HG03025 (cell line): ENCODE measurements around the gene ARHGAP22.

Experiments used
- ATAC-seq: cut with Tn5 transposase; IDR thresholded peaks from one replicate; pipeline ENCODE4 v1.9.1; 2021; ENCODE audit warnings: mild to moderate bottlenecking, moderate library complexity; ENCODE audit not compliant: unreplicated experiment, low FRiP score

ARHGAP22 gene

DNA sequence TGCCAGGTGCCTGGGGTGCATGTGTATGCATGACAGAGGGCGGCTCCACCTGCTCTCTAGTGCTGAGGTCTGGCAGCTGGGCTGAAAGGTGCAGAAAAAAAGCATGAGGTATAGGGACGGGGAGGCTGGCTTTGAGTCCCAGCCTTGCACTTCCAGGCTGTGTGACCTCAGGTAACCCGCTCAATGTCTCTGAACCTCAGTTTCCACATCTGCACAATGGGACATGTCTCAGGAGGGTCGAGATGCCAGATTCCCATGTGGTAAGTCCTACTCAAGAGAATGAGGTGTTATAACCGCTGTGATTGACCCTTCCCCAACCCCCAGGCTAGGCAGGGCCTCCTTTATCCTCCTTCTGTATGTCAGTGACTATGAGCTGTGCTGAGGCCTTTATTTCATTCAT is 48.8 kb downstream of the ARHGAP22 start:
- ATAC-seq = no peak

DNA sequence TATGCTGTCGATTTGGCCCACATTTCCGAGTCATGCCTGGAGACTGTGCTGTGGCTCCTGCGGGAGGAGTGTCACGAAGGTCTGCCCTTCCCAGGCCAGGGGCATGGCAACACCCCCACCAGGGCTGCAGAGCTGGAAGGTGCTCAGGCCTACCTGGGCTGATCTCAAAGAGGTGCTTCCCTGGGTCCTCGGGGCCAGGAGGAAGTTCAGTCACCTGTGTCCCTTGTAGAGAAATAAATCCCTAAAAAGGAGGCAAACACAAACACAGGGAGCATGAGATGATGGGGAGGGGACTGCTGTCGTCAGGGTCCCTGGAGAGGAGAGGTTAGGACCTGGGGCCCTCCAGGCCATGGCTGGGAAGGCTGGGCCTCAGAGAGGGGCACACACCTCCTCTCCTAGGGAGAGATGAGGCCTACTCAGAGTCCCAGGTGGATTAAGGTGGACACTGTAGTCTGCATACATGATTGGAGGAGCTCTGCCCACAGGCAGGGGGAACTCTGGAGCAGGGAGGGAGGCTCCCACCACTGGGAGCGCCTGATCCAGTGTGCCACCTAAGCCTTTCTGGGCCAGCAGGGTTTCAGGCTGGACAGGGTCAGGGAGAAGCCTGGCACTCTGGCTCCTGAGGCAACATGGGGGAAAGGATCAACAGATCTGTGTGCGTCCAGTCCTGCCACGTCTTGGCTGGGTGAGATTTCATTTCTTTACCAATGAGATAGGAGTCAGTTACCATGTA is 49.4 kb downstream of the ARHGAP22 start:
- ATAC-seq = no peak

DNA sequence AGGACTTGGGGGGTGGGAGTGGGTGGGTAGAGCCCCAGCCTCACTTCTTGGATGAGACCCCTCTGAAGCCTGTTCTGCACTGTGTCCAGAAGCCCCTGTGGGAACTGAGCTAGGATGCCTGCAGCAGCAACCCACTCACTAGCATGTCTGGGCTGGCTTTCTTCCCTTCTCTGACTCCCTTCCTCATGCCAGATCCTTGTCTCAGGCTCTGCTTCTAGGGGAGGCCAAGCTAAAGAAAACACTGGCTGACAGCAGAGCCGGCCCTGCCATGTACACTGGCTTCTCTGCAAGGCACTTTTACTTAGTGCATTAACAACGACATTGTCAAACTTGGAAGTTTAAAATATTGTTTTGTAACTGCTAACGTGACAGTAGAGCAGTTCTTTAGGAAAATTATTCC is 50.2 kb downstream of the ARHGAP22 start:
- ATAC-seq = no peak

DNA sequence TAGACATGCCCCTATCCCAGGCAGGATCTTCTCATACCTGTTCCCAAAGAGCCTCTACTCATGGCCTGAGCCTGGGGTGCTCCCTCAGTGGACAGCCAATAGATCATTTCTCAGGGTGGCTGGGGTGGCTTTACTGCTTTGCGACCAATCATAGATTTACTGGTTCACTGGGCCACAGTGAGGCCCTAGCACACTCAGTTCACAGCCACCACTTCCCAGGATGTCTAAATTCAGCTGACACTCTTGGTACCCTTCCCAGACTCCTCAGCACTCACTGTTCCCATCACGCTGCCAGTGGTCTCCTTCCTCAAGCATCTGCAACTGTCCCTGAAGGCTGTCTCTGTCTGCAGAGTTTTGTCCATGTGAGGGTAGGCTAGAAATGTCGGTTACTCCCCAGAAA is 50.6 kb downstream of the ARHGAP22 start:
- no peak for ATAC-seq

DNA sequence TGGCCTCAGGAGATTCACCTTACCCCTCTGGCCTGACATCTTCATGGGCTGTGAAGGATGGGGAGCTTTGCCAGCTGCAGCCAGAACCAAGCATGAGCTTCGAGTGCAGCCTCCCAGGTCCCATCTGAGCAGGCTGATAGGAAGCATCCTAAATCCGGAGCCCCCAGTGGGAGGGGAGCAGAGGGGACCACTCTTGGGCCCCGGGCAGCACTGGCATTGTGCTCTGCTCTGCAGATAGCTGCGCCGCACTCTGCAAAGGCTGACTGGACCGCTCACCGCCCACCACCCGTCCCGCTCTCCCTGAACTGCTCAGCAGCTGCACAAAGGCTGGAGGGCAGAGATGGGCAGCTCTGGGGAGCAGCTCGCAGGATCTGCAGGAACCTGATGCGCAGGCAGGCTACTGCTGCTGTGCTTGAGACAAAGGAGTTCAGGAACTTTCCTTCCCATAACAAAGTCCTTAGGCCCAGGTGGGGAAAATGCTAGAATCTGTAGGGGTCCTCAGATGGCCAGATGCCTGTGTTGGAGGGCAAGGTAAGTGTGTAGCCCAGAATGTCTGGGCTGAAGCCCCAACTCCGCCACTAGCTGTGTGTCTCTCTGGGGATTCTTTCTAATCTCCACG is 51.8 kb downstream of the ARHGAP22 start:
- no peak for ATAC-seq

DNA sequence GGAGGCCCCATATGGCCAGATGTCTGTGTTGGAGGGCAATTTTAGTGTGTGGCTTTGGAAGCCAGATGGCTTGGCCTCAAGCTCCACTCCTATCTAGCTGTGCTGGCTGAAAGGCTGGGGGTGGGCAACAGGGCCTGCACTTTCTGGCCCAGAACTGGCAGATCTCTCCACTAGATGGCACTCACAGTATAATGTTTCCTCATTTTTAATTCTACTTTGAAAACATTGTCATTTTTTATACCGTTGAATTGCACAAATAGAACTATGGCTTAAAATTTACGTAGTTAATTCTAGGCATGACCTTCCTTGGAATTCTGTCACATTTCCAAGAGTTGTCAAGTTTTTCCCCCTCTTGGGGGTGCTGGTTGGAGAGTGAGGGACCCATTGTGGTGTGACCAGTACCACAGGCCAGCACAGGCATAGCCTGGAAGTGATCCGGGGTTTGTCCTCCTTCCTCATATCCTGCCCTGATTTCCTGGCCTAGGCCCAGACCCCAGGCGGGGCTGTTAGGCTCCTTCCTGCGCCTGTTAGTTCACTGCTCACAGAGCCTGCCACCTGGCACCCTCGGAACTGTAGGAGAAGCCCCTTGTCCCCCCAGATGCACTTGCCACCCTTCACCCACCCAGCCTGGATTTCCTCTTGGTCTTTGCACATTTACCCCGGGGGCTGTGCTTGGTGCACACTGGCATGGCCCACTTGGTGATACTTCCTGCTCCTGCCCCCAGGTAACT is 52.8 kb downstream of the ARHGAP22 start:
- no peak for ATAC-seq

DNA sequence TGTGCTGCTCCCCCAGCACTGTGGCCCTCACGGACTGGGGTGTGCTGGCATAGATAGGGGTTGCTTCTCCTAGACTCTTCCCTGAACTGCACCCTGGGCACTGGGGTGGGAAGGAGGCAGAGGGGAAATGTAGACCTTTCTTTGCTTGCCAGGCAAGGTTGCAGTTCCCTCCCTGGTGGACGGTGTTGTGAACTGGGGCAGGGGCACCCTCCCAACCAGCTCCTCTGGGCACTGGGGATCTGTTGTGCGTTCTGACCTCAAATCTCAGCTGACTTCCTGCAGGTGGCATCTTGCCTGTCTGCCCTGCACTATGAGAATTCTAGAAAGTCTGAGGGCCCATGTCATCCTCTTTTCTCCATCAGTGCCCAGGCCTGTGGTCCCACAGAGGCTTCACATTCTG is 53.9 kb downstream of the ARHGAP22 start:
- no peak for ATAC-seq

DNA sequence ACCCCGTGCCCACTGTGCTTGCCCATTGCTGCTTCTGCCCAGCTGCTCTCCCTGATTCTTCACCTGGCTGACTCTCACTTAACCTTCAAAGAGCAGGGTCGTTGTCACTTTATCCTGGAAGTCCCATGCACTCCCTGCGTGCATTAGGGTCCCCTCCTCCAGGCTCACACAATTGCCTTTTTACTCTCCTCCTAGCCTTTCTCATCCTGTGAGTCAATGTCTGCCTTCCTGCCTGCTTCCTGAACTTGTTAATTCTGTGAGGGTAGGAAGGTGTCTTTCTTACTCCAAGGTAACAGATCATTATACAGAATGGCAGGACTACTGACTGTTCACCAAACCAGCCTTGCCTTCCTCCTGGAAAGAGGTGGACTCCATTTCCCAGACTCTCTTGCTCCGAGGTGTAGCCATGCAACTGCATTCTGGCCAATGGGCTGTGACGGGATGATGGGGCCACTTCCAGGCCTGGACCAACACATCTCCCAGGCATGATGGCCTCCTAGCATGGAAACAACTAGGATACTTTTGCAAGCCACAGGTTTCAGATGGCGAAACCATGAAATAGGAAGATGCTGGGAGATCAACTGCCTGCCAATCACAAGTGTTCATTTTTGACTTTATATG is 54.7 kb downstream of the ARHGAP22 start:
- no peak for ATAC-seq

DNA sequence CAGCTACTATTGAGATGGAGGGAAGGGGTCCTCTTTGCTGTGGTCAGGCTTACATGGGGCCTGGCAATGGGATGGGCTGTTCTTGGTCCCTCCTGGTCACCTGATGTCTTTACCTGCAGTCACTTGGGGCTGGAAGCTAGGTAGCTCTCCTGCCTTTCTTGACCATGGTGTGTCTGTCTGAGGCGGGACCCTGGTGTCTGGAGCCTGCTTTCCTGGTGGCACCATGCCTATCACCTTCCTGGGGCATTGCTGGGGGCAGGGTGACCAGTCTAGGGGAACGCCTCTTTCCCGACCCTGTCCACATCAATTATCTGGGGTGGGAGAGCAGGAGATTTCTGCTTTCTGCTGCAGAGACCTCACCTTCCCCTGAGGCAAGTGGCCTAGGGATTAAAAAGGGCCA is 55.6 kb downstream of the ARHGAP22 start:
- no peak for ATAC-seq

DNA sequence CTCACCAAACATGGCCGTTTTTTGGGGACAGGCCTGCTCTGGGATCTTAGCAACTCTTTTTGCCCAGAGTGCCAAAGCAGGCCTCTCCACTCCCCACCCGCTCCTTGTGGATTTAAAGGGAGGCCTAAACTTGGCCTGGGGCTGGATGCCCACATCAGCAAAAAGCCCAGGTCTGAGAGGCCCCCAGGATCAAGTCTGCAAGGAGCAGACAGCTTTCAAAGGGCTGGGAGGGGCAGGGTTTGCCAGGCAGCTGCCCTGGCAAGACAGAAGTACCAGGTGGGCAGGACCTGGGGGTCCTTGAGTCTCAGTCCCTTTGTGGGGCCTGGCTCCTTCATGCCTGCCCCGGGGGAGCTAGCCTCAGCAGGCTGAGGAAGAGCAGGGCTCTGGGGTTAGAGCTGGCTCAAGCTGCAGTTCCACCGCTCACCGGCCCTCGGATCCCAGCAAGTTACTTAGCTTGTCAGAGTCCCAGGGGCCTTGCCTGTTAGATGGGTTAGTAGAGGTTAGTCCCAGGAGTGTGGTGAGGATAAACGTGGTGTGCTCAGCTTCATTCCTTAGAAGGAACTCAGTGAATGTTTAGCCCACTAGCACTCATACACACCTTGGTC is 56.2 kb downstream of the ARHGAP22 start:
- no peak for ATAC-seq

DNA sequence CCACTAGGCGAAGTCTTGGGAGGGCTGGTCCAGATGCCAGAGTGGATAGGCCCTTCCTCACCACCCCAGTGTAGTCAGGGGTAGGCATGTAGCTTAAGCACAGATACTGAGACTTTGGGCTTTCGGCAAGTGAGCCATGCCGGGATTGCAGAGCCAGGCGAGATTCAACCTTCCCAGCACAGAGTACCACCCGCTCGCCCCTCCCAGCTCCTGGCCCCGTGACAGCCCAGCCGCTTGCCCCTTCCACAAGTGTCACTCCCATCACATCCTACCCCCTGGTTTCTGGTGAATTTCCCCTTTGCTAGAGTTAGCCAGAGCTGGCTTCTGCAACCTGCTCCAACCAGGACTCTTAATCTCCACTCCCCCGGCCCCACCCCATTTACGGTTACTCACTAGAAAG is 56.9 kb downstream of the ARHGAP22 start:
- no peak for ATAC-seq

DNA sequence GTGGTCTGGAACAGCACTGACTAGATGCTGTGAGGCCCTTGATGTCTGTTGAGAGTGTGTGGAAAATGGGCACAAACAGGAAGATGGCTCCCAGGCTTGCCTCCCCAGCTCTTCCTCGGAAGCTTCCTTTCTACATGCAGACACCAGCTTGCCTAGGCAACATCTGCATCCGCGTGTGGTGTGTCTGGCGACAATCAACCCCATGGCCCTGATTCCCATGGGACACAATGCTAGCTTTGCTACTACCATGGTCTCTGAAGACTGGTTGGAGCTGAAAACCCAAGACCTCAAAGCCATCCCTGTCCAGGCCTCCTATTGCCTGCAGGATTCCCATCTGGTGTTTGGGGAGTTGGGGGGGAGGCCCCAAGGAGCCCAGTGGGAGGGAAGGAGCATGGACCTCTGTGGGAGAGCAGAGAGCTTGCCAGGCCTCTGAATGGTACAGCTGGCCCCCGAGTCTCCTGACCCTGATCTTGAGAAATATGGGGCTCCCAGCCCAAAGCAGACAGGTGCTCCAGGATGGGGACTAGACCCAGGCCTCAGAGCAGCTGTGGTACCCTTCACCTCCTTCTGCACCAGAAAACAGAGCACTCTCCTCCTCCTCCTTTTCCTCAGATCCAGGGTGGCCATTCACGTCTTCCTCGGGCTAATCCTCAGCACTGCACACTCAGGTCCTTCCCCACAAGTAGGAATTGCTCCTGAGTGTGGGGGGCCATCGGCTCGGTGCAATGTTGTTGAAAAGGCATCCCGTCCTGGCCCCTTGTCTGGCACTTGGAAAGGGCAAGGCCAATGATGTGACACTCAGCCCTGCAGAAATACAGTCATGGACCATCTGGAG is 57.6 kb downstream of the ARHGAP22 start:
- ATAC-seq = no peak

DNA sequence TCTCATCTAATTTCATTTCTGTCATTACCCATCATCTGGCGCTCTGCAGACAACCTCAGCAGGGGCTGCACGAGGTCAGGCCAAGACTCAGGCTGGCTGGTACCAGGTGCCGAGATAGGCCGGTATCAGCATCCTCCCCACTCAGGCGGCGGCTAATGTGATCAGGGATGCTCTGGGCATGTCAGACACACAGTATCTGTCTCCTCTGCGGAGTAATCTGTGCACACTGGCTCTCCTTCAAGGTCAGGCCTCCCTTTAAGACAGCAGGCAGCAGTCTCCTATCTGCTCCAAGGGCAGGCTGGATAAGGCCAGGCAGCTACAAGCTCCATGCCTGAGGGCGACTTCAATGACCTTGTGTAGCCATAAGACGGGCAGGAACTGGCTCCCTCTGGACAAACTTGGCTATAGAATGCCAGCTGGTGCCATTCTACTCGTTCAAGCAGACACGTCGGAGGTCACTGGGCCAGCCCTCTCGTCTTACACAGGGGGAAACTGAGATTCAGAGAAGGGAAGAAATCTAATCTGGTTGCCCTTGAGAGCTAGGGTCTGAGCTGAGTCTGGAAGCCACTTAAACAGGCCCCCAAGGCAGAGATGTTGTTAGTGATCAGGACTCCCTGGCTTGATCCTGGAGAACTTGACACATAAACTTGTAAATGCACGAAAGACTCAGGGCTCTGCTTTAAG is 59.3 kb downstream of the ARHGAP22 start:
- no peak for ATAC-seq

DNA sequence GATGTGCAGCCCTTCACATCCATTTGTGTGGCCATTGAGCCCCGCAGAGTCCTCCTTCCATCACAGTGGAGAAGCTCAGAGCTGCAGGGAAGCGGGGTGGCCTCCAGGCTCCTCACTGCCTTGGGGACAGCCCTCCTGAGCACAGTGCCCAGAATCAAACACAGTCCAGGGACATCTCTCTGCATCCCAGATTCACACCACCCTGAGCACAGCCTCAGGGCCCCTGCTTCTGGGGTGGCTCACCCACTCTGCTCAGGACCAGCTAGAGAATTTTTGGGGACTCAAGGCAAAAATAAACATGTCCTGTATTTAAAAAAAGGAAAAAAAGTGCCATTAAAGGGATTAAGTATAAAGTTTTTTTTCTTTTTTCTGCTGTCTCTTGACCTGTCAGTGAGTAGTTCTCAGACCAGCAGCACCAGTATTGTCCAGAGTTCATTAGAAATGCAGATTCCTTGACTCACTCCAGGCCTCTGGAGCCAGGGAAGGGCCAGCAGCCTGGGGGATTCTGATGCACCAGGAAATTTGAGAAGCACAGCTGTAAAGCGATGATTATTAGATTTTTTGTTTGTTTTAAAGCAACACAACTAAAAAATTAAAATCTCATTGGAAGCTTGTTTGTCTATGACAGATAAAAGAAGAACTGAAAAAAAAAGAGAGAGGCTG is 61.6 kb downstream of the ARHGAP22 start:
- no peak for ATAC-seq

DNA sequence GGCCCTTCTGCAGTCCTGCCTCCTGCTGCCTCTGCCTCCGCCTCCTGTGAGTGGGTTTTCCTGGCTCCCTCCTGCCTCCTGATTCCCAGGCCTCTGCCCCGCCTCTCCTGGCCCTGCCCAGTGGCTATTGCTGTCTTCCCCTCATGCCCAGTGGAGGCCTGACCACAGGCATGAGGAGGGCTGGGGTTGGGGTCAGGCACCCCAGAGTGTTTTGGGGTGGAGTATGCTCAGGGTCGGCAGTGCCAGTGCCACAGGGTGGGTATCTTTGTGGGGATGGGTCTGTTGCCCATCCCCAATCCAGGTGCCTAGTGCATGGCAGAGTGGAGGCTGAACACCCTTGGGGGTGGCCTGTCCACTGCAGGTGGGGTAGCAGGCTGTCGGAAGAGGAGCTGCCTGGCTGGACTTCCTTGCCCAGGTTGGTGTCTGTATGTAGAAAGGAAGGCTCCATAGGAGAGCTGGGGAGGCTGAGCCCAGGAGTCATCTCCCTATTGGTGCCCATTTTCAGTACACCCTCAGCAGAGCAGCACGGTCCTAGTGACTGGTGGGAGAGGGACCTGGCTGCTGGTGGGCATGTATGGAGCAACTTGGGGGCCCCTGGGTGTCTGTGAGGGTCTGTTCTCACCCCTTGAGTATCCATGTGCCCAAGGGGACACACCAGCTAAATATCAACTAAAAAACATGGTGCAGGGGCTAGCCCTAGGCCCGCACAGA is 62.2 kb downstream of the ARHGAP22 start:
- no peak for ATAC-seq

DNA sequence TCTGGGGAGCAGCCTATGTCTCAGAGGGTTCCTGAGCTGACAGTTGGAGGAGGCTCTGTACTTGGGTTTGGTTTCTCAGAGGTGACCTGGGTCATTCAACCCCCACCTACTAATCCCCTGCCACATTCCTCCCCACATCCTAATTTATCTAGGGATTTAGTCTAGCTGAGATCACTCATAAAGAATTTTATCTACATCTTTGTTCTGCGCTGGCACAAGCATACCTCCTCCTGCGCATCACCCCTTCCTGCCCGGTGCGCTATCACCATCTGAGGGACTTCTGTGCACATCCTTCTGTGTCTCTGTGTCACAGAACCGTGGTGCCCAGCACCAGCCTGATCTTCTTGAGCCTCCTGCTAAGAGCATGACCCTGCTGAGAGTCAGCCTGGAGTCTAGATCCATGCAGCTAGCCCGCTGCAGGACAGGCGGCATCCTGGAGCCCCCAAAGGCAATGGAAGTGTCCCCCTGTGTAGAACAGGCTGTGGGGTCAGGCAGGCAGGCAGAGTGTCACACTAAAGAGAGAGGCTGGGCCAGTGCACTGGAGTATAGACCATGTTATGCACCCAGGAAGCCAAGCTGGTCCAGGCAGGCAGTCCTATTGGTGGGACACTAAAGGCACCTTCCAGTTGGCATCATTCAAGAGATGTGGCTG is 63.6 kb downstream of the ARHGAP22 start:
- ATAC-seq = no peak

DNA sequence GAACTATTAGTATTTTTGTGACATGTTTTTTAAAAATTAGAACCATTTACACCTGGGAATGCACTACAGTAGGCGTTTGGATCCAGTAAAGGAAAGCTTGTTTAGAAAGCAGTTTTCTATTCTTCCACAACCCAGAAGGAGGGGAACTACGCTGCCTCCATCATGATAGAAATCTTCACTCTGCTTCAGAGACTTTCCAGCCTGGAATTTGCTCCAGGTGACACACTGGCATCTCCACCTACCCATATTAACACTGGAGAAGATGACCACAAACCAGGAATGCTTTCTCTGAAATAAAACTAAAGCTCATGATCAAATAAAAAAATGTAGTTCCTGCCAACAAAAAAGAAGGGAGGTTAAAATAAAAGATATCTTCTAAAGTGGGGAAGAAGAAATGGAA is 66.3 kb downstream of the ARHGAP22 start:
- no peak for ATAC-seq
